OCI-LY1 (cell line): ENCODE results near the gene SSBP3.

ENCODE experiments used
- EZH2 ChIP-seq: fragments of 200-600 bp; sonication (generic), shearing (Covaris generic); IDR thresholded peaks from 2 replicates; pipeline ENCODE4 v1.8.0; 2017; ENCODE audit warnings: borderline replicate concordance, mixed run types, mild to moderate bottlenecking, antibody characterized with exemption, low read length, moderate library complexity, mixed read lengths
- TF ChIP-seq, protein P1 (sequence below): fragments of 200-600 bp; sonication (generic), shearing (Covaris generic); IDR thresholded peaks from 2 replicates; pipeline ENCODE4 v1.5.1; 2017; ENCODE audit warnings: mild to moderate bottlenecking, antibody characterized with exemption, low read length, moderate library complexity, mixed read lengths

DNA sequence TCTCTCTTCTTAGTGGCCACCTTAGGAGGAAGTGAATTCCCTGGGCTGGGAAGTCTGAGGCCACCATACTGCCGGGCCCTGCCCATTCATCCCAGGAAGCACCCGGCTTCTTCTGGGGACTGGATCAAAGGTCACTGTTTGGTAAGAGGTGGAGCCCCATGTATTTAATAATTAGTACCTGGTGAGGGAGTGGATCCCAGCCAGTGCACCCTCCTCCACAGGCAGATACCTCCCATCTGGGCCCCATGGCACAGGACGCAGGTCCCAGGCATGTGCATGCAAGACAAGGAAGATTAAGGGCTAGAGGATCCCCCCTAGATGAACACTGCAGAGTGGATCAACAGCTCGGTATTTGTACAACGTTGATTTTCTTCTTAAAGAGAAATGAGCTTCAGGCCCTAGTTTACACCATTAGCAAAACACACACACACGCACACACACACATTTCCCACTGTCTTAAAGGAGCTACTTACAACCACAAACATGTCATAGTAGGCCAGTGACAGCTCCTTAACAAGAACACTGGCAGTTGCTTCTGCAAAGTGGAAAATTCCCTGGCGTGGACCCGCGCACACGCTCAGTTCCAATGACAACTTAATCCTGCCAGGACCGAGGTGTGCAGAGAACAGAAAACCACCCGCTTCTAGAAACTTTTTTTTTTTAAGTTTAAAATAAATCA, 115.5 kb downstream of the SSBP3 start:
- TF ChIP-seq, protein P1, sequence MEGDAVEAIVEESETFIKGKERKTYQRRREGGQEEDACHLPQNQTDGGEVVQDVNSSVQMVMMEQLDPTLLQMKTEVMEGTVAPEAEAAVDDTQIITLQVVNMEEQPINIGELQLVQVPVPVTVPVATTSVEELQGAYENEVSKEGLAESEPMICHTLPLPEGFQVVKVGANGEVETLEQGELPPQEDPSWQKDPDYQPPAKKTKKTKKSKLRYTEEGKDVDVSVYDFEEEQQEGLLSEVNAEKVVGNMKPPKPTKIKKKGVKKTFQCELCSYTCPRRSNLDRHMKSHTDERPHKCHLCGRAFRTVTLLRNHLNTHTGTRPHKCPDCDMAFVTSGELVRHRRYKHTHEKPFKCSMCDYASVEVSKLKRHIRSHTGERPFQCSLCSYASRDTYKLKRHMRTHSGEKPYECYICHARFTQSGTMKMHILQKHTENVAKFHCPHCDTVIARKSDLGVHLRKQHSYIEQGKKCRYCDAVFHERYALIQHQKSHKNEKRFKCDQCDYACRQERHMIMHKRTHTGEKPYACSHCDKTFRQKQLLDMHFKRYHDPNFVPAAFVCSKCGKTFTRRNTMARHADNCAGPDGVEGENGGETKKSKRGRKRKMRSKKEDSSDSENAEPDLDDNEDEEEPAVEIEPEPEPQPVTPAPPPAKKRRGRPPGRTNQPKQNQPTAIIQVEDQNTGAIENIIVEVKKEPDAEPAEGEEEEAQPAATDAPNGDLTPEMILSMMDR = no peak
- no peak for TF ChIP-seq EZH2
